K562 (cell line): ENCODE data around the gene CRACR2B. TPM values are rescaled to one million over a fixed set of nuclear protein-coding genes. Genes with fewer than 3 reads are reported as not detected.

Experiments used
- ASH1L ChIP-seq: fragments of 450-650 bp; IDR thresholded peaks from 2 replicates; pipeline ENCODE4 v1.6.1; 2018; ENCODE audit warnings: borderline replicate concordance, mild to moderate bottlenecking, low read depth; ENCODE audit not compliant: partially characterized antibody
- GATA2 ChIP-seq: sonication (generic); formaldehyde crosslinking; IDR thresholded peaks from 2 replicates; pipeline ENCODE4 v1.4.0; 2020; ENCODE audit warnings: mild to moderate bottlenecking, missing genetic modification reagents
- MAFF ChIP-seq: IDR thresholded peaks from 2 replicates; pipeline ENCODE4 v1.6.1; 2012; ENCODE audit warnings: low read length, improper control_type of control experiment
- PHB2 ChIP-seq: fragments of 450-650 bp; IDR thresholded peaks from 2 replicates; pipeline ENCODE4 v1.6.1; 2017; ENCODE audit warnings: low read depth
- PML ChIP-seq: IDR thresholded peaks from 2 replicates; pipeline ENCODE4 v1.6.1; 2012; ENCODE audit warnings: low read length, inconsistent platforms
- THRB ChIP-seq: fragments of 450-650 bp; formaldehyde crosslinking; conservative IDR thresholded peaks from 2 replicates; pipeline ENCODE4 v1.4.0; 2022; ENCODE audit warnings: mild to moderate bottlenecking, missing genetic modification characterization
- ZBTB40 ChIP-seq, 2 experiments: fragments of 450-650 bp in 1 of 2; sonication (generic) in 1 of 2; formaldehyde crosslinking in 1 of 2; IDR thresholded peaks; 2 replicates each; pipeline versions ENCODE4 v1.7.1 to v1.9.0; 2016 to 2022; ENCODE audit warnings: inconsistent platforms in 1 of 2, mild to moderate bottlenecking in 1 of 2, missing genetic modification reagents in 1 of 2
- ZFPM2 ChIP-seq: fragments of 250-450 bp; sonication (Bioruptor Pico); IDR thresholded peaks from 2 replicates; pipeline ENCODE4 v1.5.1; 2022; ENCODE audit warnings: mild to moderate bottlenecking
- ZNF124 ChIP-seq: sonication (generic); formaldehyde crosslinking; IDR thresholded peaks from 2 replicates; pipeline ENCODE4 v1.8.1; 2022; ENCODE audit warnings: missing genetic modification reagents
- ZNF695 ChIP-seq: fragments of 450-650 bp; formaldehyde crosslinking; IDR thresholded peaks from 2 replicates; pipeline ENCODE4 v1.4.0; 2020; ENCODE audit warnings: mild to moderate bottlenecking, moderate library complexity
- polyA plus RNA-seq, 8 experiments: library from polyadenylated mRNA; depleted of rRNA in 4 of 8; stranded (reverse) in 5 of 8; unstranded in 3 of 8; fragments of >200 nt; fragmentation: Nextera tagmentation in 2 of 8; fragmentation: Illumina TruSeq in 1 of 8; extraction: Ambion mirVana in 2 of 8; extraction: Trizol in 1 of 8; gene quantifications; 2 replicates each; pipeline versions ENCODE4 v1.2.1 to v1.2.3, GENCODE V29; 2011 to 2014; ENCODE audit warnings: inconsistent platforms in 1 of 8, missing spikeins in 1 of 8
- total RNA-seq, 7 experiments: library from RNA; depleted of rRNA in 6 of 7; stranded (reverse); fragments of >200 nt in 6 of 7; fragmentation: Illumina TruSeq in 2 of 7; extraction: Trizol in 2 of 7; gene quantifications; 2 replicates each; pipeline versions ENCODE4 v1.2.1 to v1.2.3, GENCODE V29; 2011 to 2021; ENCODE audit warnings: low replicate concordance in 1 of 7

The CRACR2B gene
- total and polyA plus RNA-seq, 9 of the 15 experiments (the other 6 are each of a cell fraction or from before 2014, with no cell fraction given), result 0.10 to 51.0 (median 6.0) TPM

DNA sequence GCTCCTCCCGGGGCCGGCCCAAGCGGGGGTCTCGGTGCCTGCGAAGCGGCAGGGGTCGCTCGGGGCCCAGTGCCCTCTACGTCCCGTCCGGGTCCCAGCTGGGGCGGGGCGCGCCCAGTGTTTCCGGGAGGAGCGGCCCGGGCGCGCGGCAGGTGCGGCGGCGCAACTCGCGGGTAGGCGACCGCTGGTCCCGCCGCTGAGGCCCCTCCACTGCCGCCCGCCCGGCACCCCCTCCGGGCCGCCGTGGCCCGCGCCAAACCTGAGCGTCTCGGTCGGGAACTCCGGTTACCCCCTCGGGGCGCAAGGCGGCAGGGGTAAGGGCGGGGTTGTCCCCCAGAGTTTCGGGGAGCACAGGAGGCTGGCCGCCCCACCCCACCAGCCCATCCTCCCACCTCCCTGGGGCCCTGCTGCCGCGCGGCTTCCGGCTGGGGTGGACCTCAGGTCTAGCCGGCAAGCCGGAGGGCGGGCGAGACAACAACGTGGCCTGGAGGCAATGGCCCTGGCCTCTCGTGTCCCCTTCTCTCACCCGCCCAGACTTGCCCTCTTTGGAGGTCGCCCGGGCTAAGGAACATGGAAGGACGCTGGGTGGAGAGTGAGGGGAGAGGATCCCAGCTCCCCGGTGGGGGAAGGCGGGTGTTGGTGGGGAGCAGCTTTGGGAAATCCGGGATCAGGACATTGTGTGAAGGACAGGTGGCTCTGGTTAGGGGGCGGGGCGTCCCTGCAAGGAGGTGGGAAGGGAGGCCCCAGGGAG, 398 bp upstream of the CRACR2B start (continued):
- TF ChIP-seq ZBTB40 (IDR thresholded peaks at IDR 0.05) (peak; percentile 52; the same call in 1 of the 2 replicates), ZBTB40 (CRISPR knock-in tag; IDR thresholded peaks at IDR 0.05) (no peak), MAFF (no peak), ZNF695 (CRISPR knock-in tag) (no peak), PHB2 (no peak), ASH1L (no peak), ZNF124 (no peak), THRB (CRISPR knock-in tag) (no peak), GATA2 (CRISPR knock-in tag) (no peak), ZFPM2 (no peak), PML (no peak)
